Ovary (tissue), 9 donors: Measurements from ENCODE around the gene SLC5A11. TPM values are rescaled to one million over a fixed set of nuclear protein-coding genes. Genes with fewer than 3 reads are reported as not detected.

Experiments used
- DNase-seq, 5 donors: peaks; one replicate each; pipeline ENCODE4 v3.0.0-alpha.2; 2019 to 2020
- H3K27ac ChIP-seq, 2 donors: fragments of 200-600 bp; one replicate each; pipeline versions ENCODE4 v1.5.1 to v1.8.0; 2019 to 2022
- H3K27me3 ChIP-seq: fragments of 200-600 bp; one replicate; pipeline ENCODE4 v1.8.0; 2022
- H3K36me3 ChIP-seq: fragments of 200-600 bp; sonication (generic); one replicate; pipeline ENCODE4 v1.5.1; 2019
- H3K4me1 ChIP-seq: one replicate; pipeline ENCODE4 v1.8.1; 2013; ENCODE audit warnings: mild to moderate bottlenecking, moderate library complexity; ENCODE audit not compliant: insufficient read depth
- H3K4me3 ChIP-seq: fragments of 200-600 bp; sonication (generic); one replicate; pipeline ENCODE4 v1.5.1; 2017
- H3K9me3 ChIP-seq, 2 donors: fragments of 200-600 bp in 1 of 2; sonication (generic) in 1 of 2; one replicate each; pipeline versions ENCODE4 v1.5.1 to v1.8.1; 2013 to 2019; ENCODE audit warnings: mild to moderate bottlenecking in 1 of 2, moderate library complexity in 1 of 2
- EP300 ChIP-seq: sonication (generic); formaldehyde crosslinking; IDR thresholded peaks from one replicate; pipeline ENCODE4 v1.6.1; 2017; ENCODE audit warnings: antibody characterized with exemption
- POLR2A ChIP-seq: fragments of 450-650 bp; IDR thresholded peaks from one replicate; pipeline ENCODE4 v1.6.1; 2017; ENCODE audit warnings: antibody characterized with exemption, mild to moderate bottlenecking, moderate library complexity
- WGBS, 3 donors: extraction: QIAGEN DNeasy Blood & Tissue Kit in 1 of 3; methylation state at CpG; one replicate each; pipeline versions ENCODE4 v1.1.5 to v1.1.7; 2013 to 2017; 5-methylcytosine and 5-hydroxymethylcytosine counted together
- intact Hi-C, 4 donors: fragments of 100-400 bp; cut with DNase I; formaldehyde crosslinking; loops; one replicate each; pipeline versions ENCODE4 v1.11.0 to v1.15.1; 2022 to 2023
- polyA plus RNA-seq, 2 donors: library from polyadenylated mRNA; stranded (reverse); fragments of 200-250 nt in 1 of 2; fragments of 350-450 nt in 1 of 2; fragmentation: Illumina TruSeq in 1 of 2; extraction: RNeasy Lipid Tissue Mini Kit (QIAGEN cat#74804) in 1 of 2; gene quantifications; one replicate each; pipeline ENCODE4 v1.2.3, GENCODE V29; 2013 to 2014
- total RNA-seq, 7 donors: library from RNA; depleted of rRNA in 2 of 7; stranded (reverse); fragments of >200 nt in 2 of 7; fragmentation: NEBNext Ultra II Directional in 3 of 7; extraction: Animal tissue kit (Norgen Biotek cat#: 25700) in 3 of 7; gene quantifications; one replicate each; pipeline versions ENCODE4 v1.1.0 to v1.2.4, GENCODE V29; 2016 to 2023
- TF ChIP-seq, protein P1 (sequence below), 3 donors: fragments of 450-650 bp in 2 of 3; fragments of 200-600 bp in 1 of 3; IDR thresholded peaks; one replicate each; pipeline versions ENCODE4 v1.5.1 to v1.8.0; 2016 to 2022; ENCODE audit warnings: antibody characterized with exemption in 3 of 3, mild to moderate bottlenecking in 1 of 3
- donor health status: DM: no; HTN: no; CAD: no; lungs with moderate emphysema.
- donor health status: DM: no; HTN: no; CAD: no.
- donor health status: Bipolar disorder and iron deficiency.
- donor health status: DM: yes; HTN: yes; CAD: no.
- donor health status: DM: no; HTN: no; CAD: no.
- donor health status: DM: yes; HTN: yes; CAD: no.

SLC5A11 gene
- total and polyA plus RNA-seq, 9 donors = 0.04 to 0.50 (median 0.28) TPM; not detected in 5

DNA sequence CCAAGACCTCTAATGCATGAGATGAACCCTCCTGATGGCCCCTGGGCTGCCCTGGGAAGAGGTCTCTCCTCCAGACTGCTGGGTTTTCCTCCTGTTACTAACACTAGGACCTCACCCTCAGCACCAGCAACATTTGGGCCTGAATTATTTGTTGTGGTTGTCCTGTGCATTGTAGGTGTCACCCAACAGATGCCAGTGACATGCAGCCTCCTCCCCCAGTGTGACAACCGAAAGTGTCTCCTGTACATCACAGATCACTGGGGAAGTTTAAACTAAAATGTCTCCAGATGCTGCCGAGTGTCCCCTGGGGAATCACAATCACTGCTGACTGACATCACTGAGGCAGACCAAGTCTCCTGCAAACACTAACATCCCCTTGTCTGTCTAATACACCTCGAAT lies 74.8 kb downstream of the SLC5A11 start:
- no peak for DNase-seq
- H3K36me3 ChIP-seq = peaks cover 2% of the 10 kb centered on the region
- no peak overlapping the region for H3K4me3 ChIP-seq
- 94 to 97% (median 96%) methylated on average over 3 of the region's 3 CpGs for WGBS, 3 donors
- H3K27me3 ChIP-seq = no peaks in the 10 kb centered on the region
- intact Hi-C loops = no loop called here
- TF ChIP-seq POLR2A (no peak), EP300 (no peak)
- TF ChIP-seq, protein P1, sequence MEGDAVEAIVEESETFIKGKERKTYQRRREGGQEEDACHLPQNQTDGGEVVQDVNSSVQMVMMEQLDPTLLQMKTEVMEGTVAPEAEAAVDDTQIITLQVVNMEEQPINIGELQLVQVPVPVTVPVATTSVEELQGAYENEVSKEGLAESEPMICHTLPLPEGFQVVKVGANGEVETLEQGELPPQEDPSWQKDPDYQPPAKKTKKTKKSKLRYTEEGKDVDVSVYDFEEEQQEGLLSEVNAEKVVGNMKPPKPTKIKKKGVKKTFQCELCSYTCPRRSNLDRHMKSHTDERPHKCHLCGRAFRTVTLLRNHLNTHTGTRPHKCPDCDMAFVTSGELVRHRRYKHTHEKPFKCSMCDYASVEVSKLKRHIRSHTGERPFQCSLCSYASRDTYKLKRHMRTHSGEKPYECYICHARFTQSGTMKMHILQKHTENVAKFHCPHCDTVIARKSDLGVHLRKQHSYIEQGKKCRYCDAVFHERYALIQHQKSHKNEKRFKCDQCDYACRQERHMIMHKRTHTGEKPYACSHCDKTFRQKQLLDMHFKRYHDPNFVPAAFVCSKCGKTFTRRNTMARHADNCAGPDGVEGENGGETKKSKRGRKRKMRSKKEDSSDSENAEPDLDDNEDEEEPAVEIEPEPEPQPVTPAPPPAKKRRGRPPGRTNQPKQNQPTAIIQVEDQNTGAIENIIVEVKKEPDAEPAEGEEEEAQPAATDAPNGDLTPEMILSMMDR (IDR thresholded peaks at IDR 0.05) = no peak
- H3K9me3 ChIP-seq = no peaks in the 10 kb centered on the region
- H3K27ac ChIP-seq = no peak overlapping the region
- H3K4me1 ChIP-seq = no peaks in the 10 kb centered on the region

DNA sequence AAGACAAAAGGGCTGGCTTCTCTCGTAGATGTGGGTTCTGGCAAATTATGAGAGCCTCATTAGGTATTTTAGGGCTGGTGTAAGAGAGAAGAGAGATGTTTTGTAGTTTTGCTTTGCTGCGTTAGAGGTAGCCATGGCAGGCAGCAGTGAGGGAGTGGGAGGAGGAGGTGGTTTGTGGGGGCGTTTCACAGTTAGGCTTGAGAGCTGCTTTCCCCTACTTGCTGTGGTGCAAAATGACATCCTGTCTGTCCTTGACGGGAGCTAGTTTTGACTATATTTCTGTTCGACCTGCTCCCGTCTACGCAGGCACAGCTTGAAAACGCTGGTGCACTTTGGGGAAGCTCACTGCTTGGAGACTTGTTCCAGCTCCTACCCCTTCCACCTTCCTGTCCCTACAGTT lies 75.5 kb downstream of the SLC5A11 start:
- TF ChIP-seq, protein P1 (IDR thresholded peaks at IDR 0.05) = no peak
- no peak for TF ChIP-seq EP300
- no peak for TF ChIP-seq POLR2A
- Histone ChIP-seq H3K36me3 (peaks cover 2% of the 10 kb centered on the region), H3K27ac (no peak overlapping the region), H3K9me3 (no peaks in the 10 kb centered on the region), H3K27me3 (no peaks in the 10 kb centered on the region), H3K4me1 (no peaks in the 10 kb centered on the region), H3K4me3 (no peak overlapping the region)
- intact Hi-C loops = no loop called here
- WGBS, 3 donors = 80 to 82% (median 81%) methylated on average over 8 of the region's 8 CpGs
- DNase-seq = no peak

DNA sequence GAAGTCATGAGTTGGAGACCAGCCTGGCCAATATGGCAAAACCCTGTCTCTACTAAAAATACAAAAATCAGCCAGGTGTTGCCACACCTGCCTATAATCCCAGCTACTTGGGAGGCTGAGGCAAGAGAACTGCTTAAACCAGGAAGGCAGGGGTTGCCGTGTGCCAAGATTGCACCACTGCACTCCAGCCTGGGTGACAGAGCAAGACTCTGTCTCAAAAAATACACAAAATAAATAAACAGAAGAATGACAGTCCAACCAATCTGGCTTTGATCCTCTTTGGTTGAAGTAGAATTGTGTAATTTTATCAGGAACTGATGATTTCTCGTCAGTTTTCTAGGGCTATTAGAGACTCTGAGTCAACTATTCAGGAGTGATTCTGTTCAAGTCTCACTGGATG lies 79.4 kb downstream of the SLC5A11 start:
- WGBS, 3 donors = 91 to 93% (median 92%) methylated on average over 2 of the region's 2 CpGs
- Histone ChIP-seq H3K36me3 (no peaks in the 10 kb centered on the region), H3K4me3 (no peak overlapping the region), H3K27ac (no peak overlapping the region), H3K27me3 (no peaks in the 10 kb centered on the region), H3K9me3 (no peaks in the 10 kb centered on the region), H3K4me1 (no peaks in the 10 kb centered on the region)
- no peak for DNase-seq
- intact Hi-C loops = no loop called here
- TF ChIP-seq, protein P1 (IDR thresholded peaks at IDR 0.05) = no peak
- TF ChIP-seq EP300 = no peak
- no peak for TF ChIP-seq POLR2A

DNA sequence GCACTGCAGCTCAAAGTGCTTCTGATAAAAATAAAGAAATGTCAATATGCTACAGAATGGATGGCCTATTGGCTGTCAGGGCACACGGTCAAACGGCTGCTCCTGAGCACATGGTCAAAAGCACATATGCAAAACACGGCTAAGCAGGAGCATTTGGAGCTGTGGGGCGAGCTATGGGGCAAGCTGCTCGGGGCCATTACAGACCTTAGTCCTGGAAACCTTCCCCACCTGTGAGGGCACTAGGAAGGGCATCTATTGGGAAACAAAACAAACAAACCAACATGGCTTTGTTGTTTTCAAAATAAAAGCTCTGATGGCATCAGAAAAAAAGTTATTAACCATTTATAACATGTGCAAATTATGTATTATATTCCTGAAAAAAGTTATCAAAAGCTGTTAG lies 83.6 kb downstream of the SLC5A11 start:
- H3K4me3 ChIP-seq = no peak overlapping the region
- no peaks in the 10 kb centered on the region for H3K27me3 ChIP-seq
- H3K4me1 ChIP-seq = no peaks in the 10 kb centered on the region
- TF ChIP-seq POLR2A = no peak
- TF ChIP-seq EP300 = no peak
- TF ChIP-seq, protein P1 (IDR thresholded peaks at IDR 0.05) = no peak
- H3K27ac ChIP-seq = no peak overlapping the region
- 82 to 83% (median 83%) methylated on average over 5 of the region's 5 CpGs for WGBS, 3 donors
- H3K9me3 ChIP-seq = no peaks in the 10 kb centered on the region
- intact Hi-C loops = no loop called here
- DNase-seq = no peak
- H3K36me3 ChIP-seq = no peaks in the 10 kb centered on the region
